SK-N-SH treated with all-trans-retinoic acid at 6 μM for 48 hours (cell line): ENCODE results near the gene HSP90AB1.

Source experiments
- CSDC2 ChIP-seq: fragments of 250-450 bp; sonication (Bioruptor Pico); IDR thresholded peaks from 2 replicates; pipeline ENCODE4 v1.5.0; 2020; ENCODE audit warnings: mild to moderate bottlenecking, moderate library complexity
- ESRRG ChIP-seq: fragments of 250-450 bp; sonication (Bioruptor Pico); IDR thresholded peaks from 2 replicates; pipeline ENCODE4 v1.6.1; 2021; ENCODE audit warnings: mild to moderate bottlenecking
- TCF4 ChIP-seq: fragments of 250-450 bp; sonication (Bioruptor Pico); IDR thresholded peaks from 2 replicates; pipeline ENCODE4 v1.8.0; 2021; ENCODE audit warnings: mild to moderate bottlenecking, moderate library complexity, borderline replicate concordance
- ZC3H10 ChIP-seq: fragments of 250-450 bp; sonication (Bioruptor Pico); IDR thresholded peaks from 2 replicates; pipeline ENCODE4 v1.5.1; 2021; ENCODE audit warnings: mild to moderate bottlenecking, moderate library complexity
- ZNF70 ChIP-seq: fragments of 450-650 bp; formaldehyde crosslinking; IDR thresholded peaks from 2 replicates; pipeline ENCODE4 v1.5.0; 2020; ENCODE audit warnings: mild to moderate bottlenecking, moderate library complexity
- TF ChIP-seq, protein P1 (sequence below): fragments of 250-450 bp; sonication (Bioruptor Pico); IDR thresholded peaks from 2 replicates; pipeline ENCODE4 v1.8.0; 2020; ENCODE audit warnings: mild to moderate bottlenecking, moderate library complexity, borderline replicate concordance
- TF ChIP-seq, protein P2 (sequence below): fragments of 250-450 bp; sonication (Bioruptor Pico); IDR thresholded peaks from 2 replicates; pipeline ENCODE4 v1.5.1; 2020; ENCODE audit warnings: low read depth, mild to moderate bottlenecking, moderate library complexity
- TF ChIP-seq, protein P3 (sequence below): fragments of 250-450 bp; sonication (Bioruptor Pico); IDR thresholded peaks from 2 replicates; pipeline ENCODE4 v1.5.0; 2020; ENCODE audit warnings: mild to moderate bottlenecking, moderate library complexity
- TF ChIP-seq, protein P4 (sequence below): fragments of 250-450 bp; sonication (Bioruptor Pico); IDR thresholded peaks from 2 replicates; pipeline ENCODE4 v1.8.0; 2021; ENCODE audit warnings: low read depth, mild to moderate bottlenecking, moderate library complexity, borderline replicate concordance

DNA sequence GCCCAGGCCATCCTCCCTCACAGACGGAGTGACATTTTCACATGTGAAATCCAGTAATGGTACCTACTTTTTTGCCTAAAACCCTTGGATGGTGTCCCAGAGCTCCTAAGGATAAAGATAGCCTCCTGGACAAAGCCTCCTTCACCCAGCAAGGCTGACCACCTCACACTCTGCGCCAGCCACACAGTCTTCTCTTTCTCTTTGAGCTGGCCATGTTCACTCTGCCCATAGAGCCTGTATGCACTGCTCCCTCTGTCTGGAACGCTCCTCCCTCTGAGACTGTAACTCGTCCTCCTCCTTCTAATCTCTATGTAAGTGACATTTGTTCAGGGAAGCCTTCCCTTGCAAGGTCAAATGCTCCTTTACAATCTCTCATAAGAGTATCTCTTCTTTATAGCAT, 38.0 kb downstream of the HSP90AB1 start:
- TF ChIP-seq, protein P1, sequence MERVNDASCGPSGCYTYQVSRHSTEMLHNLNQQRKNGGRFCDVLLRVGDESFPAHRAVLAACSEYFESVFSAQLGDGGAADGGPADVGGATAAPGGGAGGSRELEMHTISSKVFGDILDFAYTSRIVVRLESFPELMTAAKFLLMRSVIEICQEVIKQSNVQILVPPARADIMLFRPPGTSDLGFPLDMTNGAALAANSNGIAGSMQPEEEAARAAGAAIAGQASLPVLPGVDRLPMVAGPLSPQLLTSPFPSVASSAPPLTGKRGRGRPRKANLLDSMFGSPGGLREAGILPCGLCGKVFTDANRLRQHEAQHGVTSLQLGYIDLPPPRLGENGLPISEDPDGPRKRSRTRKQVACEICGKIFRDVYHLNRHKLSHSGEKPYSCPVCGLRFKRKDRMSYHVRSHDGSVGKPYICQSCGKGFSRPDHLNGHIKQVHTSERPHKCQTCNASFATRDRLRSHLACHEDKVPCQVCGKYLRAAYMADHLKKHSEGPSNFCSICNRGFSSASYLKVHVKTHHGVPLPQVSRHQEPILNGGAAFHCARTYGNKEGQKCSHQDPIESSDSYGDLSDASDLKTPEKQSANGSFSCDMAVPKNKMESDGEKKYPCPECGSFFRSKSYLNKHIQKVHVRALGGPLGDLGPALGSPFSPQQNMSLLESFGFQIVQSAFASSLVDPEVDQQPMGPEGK, result no peak
- TF ChIP-seq, protein P2, sequence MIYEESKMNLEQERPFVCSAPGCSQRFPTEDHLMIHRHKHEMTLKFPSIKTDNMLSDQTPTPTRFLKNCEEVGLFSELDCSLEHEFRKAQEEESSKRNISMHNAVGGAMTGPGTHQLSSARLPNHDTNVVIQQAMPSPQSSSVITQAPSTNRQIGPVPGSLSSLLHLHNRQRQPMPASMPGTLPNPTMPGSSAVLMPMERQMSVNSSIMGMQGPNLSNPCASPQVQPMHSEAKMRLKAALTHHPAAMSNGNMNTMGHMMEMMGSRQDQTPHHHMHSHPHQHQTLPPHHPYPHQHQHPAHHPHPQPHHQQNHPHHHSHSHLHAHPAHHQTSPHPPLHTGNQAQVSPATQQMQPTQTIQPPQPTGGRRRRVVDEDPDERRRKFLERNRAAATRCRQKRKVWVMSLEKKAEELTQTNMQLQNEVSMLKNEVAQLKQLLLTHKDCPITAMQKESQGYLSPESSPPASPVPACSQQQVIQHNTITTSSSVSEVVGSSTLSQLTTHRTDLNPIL (CRISPR knock-in tag), result no peak
- TF ChIP-seq CSDC2 (no peak), TCF4 (no peak), ESRRG (CRISPR knock-in tag) (no peak), ZC3H10 (CRISPR knock-in tag) (no peak), ZNF70 (CRISPR knock-in tag) (no peak)
- TF ChIP-seq, protein P3, sequence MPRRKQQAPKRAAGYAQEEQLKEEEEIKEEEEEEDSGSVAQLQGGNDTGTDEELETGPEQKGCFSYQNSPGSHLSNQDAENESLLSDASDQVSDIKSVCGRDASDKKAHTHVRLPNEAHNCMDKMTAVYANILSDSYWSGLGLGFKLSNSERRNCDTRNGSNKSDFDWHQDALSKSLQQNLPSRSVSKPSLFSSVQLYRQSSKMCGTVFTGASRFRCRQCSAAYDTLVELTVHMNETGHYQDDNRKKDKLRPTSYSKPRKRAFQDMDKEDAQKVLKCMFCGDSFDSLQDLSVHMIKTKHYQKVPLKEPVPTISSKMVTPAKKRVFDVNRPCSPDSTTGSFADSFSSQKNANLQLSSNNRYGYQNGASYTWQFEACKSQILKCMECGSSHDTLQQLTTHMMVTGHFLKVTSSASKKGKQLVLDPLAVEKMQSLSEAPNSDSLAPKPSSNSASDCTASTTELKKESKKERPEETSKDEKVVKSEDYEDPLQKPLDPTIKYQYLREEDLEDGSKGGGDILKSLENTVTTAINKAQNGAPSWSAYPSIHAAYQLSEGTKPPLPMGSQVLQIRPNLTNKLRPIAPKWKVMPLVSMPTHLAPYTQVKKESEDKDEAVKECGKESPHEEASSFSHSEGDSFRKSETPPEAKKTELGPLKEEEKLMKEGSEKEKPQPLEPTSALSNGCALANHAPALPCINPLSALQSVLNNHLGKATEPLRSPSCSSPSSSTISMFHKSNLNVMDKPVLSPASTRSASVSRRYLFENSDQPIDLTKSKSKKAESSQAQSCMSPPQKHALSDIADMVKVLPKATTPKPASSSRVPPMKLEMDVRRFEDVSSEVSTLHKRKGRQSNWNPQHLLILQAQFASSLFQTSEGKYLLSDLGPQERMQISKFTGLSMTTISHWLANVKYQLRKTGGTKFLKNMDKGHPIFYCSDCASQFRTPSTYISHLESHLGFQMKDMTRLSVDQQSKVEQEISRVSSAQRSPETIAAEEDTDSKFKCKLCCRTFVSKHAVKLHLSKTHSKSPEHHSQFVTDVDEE (CRISPR knock-in tag), result no peak
- TF ChIP-seq, protein P4, sequence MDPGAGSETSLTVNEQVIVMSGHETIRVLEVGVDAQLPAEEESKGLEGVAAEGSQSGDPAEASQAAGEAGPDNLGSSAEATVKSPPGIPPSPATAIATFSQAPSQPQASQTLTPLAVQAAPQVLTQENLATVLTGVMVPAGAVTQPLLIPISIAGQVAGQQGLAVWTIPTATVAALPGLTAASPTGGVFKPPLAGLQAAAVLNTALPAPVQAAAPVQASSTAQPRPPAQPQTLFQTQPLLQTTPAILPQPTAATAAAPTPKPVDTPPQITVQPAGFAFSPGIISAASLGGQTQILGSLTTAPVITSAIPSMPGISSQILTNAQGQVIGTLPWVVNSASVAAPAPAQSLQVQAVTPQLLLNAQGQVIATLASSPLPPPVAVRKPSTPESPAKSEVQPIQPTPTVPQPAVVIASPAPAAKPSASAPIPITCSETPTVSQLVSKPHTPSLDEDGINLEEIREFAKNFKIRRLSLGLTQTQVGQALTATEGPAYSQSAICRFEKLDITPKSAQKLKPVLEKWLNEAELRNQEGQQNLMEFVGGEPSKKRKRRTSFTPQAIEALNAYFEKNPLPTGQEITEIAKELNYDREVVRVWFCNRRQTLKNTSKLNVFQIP (CRISPR knock-in tag), result no peak
